Measurements from ENCODE around the gene RBM11. TPM values are rescaled to one million over a fixed set of nuclear protein-coding genes. Genes with fewer than 3 reads are reported as not detected.

The RBM11 gene
- not detected in 2 replicates for total RNA-seq

DNA sequence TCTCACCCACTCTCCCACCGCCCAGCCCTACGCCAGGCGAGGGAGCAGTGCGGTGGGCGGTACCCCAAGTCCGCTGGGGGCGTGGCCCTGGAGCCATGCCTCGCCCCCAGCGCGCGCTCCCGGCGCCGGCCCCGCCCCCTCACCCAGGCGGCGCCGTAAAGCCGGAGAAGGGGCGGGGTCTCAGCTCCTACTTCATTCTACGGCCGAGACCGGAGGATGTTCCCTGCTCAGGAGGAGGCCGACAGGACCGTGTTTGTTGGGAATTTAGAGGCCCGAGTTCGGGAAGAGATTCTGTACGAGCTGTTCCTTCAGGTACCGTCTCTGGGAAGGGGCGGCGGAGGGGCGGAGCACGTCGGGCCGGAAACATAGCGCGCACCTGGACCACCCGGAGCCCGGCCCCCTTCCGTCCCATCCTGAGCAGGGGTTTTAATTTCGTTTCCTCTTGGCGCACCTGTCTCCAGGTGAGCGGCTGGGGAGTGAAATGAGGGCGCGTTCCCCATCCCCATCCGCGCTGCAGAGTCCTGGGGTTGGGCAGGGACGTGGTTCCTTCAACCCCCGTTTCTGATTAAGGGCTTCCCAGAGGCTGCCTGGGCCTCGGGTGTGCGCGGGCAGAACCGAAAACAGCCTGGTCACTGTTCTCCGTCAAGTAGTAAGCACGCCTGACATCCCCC is at the start of gene RBM11:
Gene RBM11 (plus strand): TSS at position 187 of the 671 bp plus-strand sequence. CDS start 30 bp downstream, at position 217.

DNA sequence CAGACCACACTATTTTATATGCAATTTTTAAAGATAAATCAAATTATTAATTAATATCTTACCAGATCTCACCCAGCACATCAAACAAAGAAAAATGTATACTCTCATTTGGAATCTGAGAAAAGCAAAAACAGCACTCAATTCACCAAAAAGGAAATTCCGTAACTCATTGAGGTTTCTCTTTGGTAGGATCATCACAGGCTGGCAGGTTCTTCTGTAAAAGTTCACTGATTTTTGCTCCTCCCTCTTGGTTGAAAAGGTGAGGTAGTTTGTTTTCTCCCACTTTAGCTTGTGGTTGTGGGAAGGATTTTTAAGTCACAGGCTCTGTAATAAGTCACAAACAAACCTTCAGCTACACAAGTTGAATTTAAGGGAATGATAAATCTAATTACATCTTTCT is 5.2 kb upstream of the RBM11 start, which contains the start of gene LIPI:
Gene LIPI (minus strand): TSS at position 218 of the 400 bp plus-strand sequence. CDS start 110 bp downstream, at position 108.

Other genes starting within 250 kb of the RBM11 start
- not detected in 2 replicates for gene LIPI, start 5.2 kb upstream of the RBM11 start, total RNA-seq
- gene HSPA13, start 167.0 kb downstream of the RBM11 start, total RNA-seq: 28.8 and 33.9 TPM in 2 replicates